PC-9 (cell line): ENCODE results near the gene PSMG3. TPM values are rescaled to one million over a fixed set of nuclear protein-coding genes. Genes with fewer than 3 reads are reported as not detected.

ENCODE experiments used
- BruUV-seq: library from RNA; stranded (reverse); fragments of 400-500 nt; replicated peaks from 2 replicates; lab custom pipeline; 2021; lab: Mats Ljungman, UMichigan
- CTCF ChIA-PET: fragments of 300-600 bp; sonication (Branson Sonifier 250); formaldehyde crosslinking; loops from one replicate; lab custom pipeline; 2022; ENCODE audit warnings: antibody characterized with exemption; lab: Charles Lee
- POLR2A ChIA-PET: fragments of 300-600 bp; sonication (Branson Sonifier 250); formaldehyde crosslinking; loops from one replicate; lab custom pipeline; 2022; ENCODE audit warnings: antibody characterized with exemption; ENCODE audit not compliant: unreplicated experiment; lab: Charles Lee
- DNase-seq, 2 experiments: peaks; one replicate each; pipeline versions ENCODE4 v3.0.0 to v3.0.0-alpha.2; 2015 to 2022; ENCODE audit warnings: mixed read lengths in 1 of 2
- H2AFZ ChIP-seq: fragments of 200-600 bp; sonication (generic); 2 replicates; pipeline ENCODE4 v1.8.1; 2017; ENCODE audit warnings: antibody characterized with exemption
- H3F3A ChIP-seq: fragments of 200-600 bp; sonication (generic); 2 replicates; pipeline ENCODE4 v1.8.1; 2017; ENCODE audit warnings: antibody characterized with exemption, mild to moderate bottlenecking, low read depth; ENCODE audit not compliant: insufficient read depth
- H3K27ac ChIP-seq: fragments of 200-600 bp; sonication (generic); 2 replicates; pipeline ENCODE4 v1.6.1; 2016; ENCODE audit warnings: mixed run types
- H3K27me3 ChIP-seq: fragments of 200-600 bp; sonication (generic); 2 replicates; pipeline ENCODE4 v1.6.1; 2016; ENCODE audit warnings: low read depth, mixed run types; ENCODE audit not compliant: insufficient read depth
- H3K36me3 ChIP-seq: fragments of 200-600 bp; sonication (generic); 2 replicates; pipeline ENCODE4 v1.6.1; 2016; ENCODE audit warnings: low read depth, mixed run types
- H3K4me1 ChIP-seq: fragments of 200-600 bp; sonication (generic); replicated peaks from 2 replicates; pipeline ENCODE4 v1.6.1; 2016; ENCODE audit warnings: mixed run types; ENCODE audit not compliant: insufficient read depth
- H3K4me2 ChIP-seq: fragments of 200-600 bp; sonication (generic); 2 replicates; pipeline ENCODE4 v1.6.1; 2017; ENCODE audit warnings: mixed run types
- H3K4me3 ChIP-seq: fragments of 200-600 bp; sonication (generic); 2 replicates; pipeline ENCODE4 v1.6.1; 2016; ENCODE audit warnings: mixed run types
- H3K79me2 ChIP-seq: fragments of 200-600 bp; sonication (generic); 2 replicates; pipeline ENCODE4 v1.6.1; 2017; ENCODE audit warnings: low read depth, mixed run types
- H3K9me2 ChIP-seq: fragments of 200-600 bp; sonication (generic); 2 replicates; pipeline ENCODE4 v1.8.1; 2017; ENCODE audit warnings: mild to moderate bottlenecking; ENCODE audit not compliant: insufficient read depth
- H3K9me3 ChIP-seq: fragments of 200-600 bp; sonication (generic); 2 replicates; pipeline ENCODE4 v1.8.1; 2016; ENCODE audit warnings: low read depth; ENCODE audit not compliant: insufficient read depth
- H4K20me1 ChIP-seq: fragments of 200-600 bp; sonication (generic); 2 replicates; pipeline ENCODE4 v1.8.1; 2017; ENCODE audit not compliant: insufficient read depth
- CTCF ChIP-seq: fragments of 200-600 bp; sonication (generic); conservative IDR thresholded peaks from 2 replicates; pipeline ENCODE4 v1.6.1; 2017; ENCODE audit warnings: mixed run types, antibody characterized with exemption, mild to moderate bottlenecking, moderate library complexity
- EZH2 ChIP-seq: fragments of 200-600 bp; sonication (generic); IDR thresholded peaks from 2 replicates; pipeline ENCODE4 v1.8.0; 2017; ENCODE audit warnings: antibody characterized with exemption, low read depth
- intact Hi-C: fragments of 100-400 bp; cut with micrococcal nuclease; formaldehyde crosslinking; loops from one replicate; pipeline ENCODE4 v1.10.0; 2022; ENCODE audit not compliant: unreplicated experiment
- total RNA-seq: library from RNA; stranded (reverse); gene quantifications from 2 replicates; pipeline ENCODE4 v1.2.3, GENCODE V29; 2021

The PSMG3 gene
- total RNA-seq, 1 experiment from 2014 or later: 63.3 TPM

- peaks cover 98% of the 10 kb centered on the region for H3K27me3 ChIP-seq
- no peaks in the 10 kb centered on the region; the same call in 1 of the 2 replicates for H4K20me1 ChIP-seq
- H3K4me2 ChIP-seq: no peak overlapping the region
- no peaks in the 10 kb centered on the region for H3K9me3 ChIP-seq
- no peak overlapping the region for H2AFZ ChIP-seq
- DNase-seq: no peak
- H3K4me3 ChIP-seq: no peak overlapping the region
- no peaks in the 10 kb centered on the region for H3K9me2 ChIP-seq
- no peaks in the 10 kb centered on the region for H3K79me2 ChIP-seq
- no peaks in the 10 kb centered on the region for H3K4me1 ChIP-seq
- no peak overlapping the region for H3K27ac ChIP-seq
- TF ChIP-seq CTCF (no peak), EZH2 (no peak)
- ChIA-PET CTCF (no interaction called here), POLR2A (no interaction called here)
- H3K36me3 ChIP-seq: no peaks in the 10 kb centered on the region
- no peaks in the 10 kb centered on the region for H3F3A ChIP-seq
- intact Hi-C loops: no loop called here
- no TSS peak for BruUV-seq
Observed at GRCh38 chr7:1597791-1598190, 28.0 kb upstream of the PSMG3 start.

GRCh38 chr7:1597066-1597760 is 27.4 kb upstream of the PSMG3 start:
- Histone ChIP-seq H2AFZ (no peak overlapping the region), H3K79me2 (no peaks in the 10 kb centered on the region), H3K27me3 (peaks cover 98% of the 10 kb centered on the region), H3K4me3 (no peak overlapping the region), H3K9me2 (no peaks in the 10 kb centered on the region), H3K4me1 (no peaks in the 10 kb centered on the region), H3K9me3 (no peaks in the 10 kb centered on the region), H3K27ac (no peak overlapping the region), H4K20me1 (no peaks in the 10 kb centered on the region), H3K36me3 (no peaks in the 10 kb centered on the region), H3F3A (no peaks in the 10 kb centered on the region), H3K4me2 (no peak overlapping the region)
- no TSS peak for BruUV-seq
- intact Hi-C loops: no loop called here
- DNase-seq: no peak
- POLR2A ChIA-PET: no interaction called here
- TF ChIP-seq EZH2 (no peak), CTCF (no peak)
- CTCF ChIA-PET: no interaction called here

- no TSS peak for BruUV-seq
- no peak overlapping the region for H3K4me3 ChIP-seq
- H3K4me2 ChIP-seq: no peak overlapping the region
- POLR2A ChIA-PET: no interaction called here
- no peak overlapping the region for H3K27ac ChIP-seq
- H3K27me3 ChIP-seq: peaks cover 98% of the 10 kb centered on the region
- H2AFZ ChIP-seq: no peak overlapping the region
- H3K36me3 ChIP-seq: no peaks in the 10 kb centered on the region
- 0 out of 2 replicates have a peak, but pooled peaks cover 3% of the 10 kb centered on the region for H4K20me1 ChIP-seq
- CTCF ChIA-PET: no interaction called here
- H3K79me2 ChIP-seq: no peaks in the 10 kb centered on the region
- no peak for DNase-seq
- H3F3A ChIP-seq: no peaks in the 10 kb centered on the region
- no peaks in the 10 kb centered on the region for H3K9me3 ChIP-seq
- TF ChIP-seq EZH2 (no peak), CTCF (no peak)
- no peaks in the 10 kb centered on the region for H3K9me2 ChIP-seq
- intact Hi-C loops: no loop called here
- no peaks in the 10 kb centered on the region for H3K4me1 ChIP-seq
Observed at GRCh38 chr7:1596181-1597043, 26.6 kb upstream of the PSMG3 start.
